Esophagus mucosa (tissue), 1 donor: Measurements from ENCODE around the gene SAFB. TPM values are rescaled to one million over a fixed set of nuclear protein-coding genes. Genes with fewer than 3 reads are reported as not detected.
A peak's percentile ranks its signal among the peaks of the same experiment; 100 is the strongest.
"Not testable (repeated sequence)": the region's sequence is repeated elsewhere in the genome, so short reads cannot be mapped to it uniquely, and the experiment has no call there.

Experiments used
- ATAC-seq: fragments of 200-7000 bp; cut with Tn5 transposase; one replicate; pipeline ENCODE4 v1.9.1; 2020
- total RNA-seq: library from RNA; stranded (reverse); gene quantifications from one replicate; pipeline ENCODE4 v1.2.4, GENCODE V29; 2023
- donor health status: DM: yes; HTN: yes; CAD: no.

The SAFB gene
- total RNA-seq, 1 donor from 2014 or later: 35.5 TPM

DNA sequence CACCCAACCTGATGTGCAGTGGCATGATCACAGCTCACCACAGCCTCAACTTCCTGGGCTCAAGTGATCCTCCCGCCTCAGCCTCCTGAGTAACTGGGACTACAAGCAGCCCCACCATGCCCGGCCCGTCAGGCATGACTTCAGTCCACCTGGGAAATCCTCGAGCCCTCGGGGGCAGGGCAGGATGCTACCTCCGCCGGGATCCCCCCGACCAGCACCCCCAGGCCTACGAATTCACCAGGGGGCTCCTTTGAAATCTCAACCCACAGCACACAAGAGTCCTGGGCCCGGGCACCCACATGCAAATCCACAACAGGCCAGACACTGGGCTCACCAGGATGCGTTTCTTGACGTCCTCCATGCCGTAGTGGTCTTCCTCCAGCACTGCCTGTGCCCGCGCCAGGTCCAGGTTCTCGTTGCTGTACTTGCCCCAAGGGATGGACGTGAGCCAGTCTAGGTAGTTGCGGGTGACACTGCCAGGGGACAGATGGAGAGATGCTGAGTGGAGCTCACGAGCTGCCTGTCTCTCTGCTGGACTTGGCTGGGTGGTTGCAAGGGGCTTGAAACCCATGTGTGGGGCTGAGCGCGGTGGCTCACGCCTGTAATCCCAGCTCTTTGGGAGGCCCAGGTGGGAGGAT, 77.7 kb downstream of the SAFB start:
- no peak for ATAC-seq

- not testable (repeated sequence) for ATAC-seq
Observed at GRCh38 chr19:5702053-5702410, 79.1 kb downstream of the SAFB start.

DNA sequence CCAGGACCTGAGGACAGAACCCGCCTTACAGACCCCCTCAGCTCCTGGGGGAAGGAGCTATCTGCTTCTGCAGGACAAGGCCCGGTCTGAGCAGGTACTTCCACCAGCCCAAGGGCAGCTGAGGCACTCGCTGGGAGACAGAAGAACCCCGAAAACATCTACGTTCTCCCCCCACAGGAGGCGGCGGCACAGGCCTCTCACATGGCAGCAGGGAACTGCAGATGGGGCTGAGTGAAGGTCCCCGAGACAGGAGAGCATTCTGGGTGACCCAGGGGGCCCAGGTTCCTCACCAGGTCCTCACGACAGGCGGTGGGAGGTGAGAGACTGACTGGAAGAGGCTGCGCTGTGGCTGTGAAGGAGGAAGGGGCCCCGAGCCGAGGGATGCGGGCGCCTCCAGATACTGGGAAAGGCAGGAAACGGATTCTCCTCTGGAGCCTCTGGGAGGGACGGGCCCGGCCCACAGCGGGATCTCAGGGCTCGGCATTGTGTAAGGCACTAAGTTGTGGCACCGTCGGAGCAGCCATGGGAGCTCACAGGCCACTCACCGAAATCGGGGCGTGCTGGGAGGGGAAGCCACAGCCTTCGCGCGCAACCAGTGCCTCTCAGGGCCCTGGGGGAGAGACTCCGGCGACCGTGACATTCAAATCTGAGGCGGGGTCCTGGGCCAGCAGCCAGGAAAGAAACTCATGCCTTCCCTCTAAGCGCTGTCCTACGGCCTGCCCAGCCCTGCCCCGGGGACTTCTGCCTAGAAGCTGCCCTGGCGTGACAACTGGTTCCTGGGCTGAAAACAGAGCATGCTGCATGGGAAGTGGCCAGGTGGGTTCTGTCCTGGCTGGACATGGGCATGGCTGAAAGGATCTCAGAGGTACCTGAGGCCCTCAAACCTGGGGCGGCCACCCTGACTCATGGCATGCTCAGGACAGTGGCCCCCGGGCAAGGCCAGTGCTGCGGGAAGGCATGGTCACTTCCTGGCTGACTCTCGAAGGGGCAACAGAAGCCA, 81.2 kb downstream of the SAFB start:
- peak; percentile 5 for ATAC-seq

DNA sequence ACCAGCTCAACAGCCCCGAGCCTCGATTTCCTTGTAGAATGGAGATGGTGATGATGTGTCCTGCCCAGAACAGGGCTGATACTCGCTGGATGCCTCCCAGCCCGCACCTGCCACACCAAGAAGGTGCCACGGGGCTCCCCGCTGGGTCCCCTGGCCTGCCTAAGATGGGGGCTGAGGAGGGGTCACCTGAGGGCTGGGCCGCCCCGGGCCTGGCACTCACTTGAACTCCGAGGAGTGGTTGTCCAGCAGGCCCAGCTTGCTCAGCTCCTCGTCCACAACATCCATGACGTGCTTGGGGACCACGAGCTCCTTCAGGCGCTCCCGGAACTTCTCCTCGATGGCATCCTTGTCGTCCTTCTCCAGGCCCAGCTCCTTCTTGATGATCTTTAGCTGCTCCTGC, 82.7 kb downstream of the SAFB start:
- ATAC-seq: no peak

DNA sequence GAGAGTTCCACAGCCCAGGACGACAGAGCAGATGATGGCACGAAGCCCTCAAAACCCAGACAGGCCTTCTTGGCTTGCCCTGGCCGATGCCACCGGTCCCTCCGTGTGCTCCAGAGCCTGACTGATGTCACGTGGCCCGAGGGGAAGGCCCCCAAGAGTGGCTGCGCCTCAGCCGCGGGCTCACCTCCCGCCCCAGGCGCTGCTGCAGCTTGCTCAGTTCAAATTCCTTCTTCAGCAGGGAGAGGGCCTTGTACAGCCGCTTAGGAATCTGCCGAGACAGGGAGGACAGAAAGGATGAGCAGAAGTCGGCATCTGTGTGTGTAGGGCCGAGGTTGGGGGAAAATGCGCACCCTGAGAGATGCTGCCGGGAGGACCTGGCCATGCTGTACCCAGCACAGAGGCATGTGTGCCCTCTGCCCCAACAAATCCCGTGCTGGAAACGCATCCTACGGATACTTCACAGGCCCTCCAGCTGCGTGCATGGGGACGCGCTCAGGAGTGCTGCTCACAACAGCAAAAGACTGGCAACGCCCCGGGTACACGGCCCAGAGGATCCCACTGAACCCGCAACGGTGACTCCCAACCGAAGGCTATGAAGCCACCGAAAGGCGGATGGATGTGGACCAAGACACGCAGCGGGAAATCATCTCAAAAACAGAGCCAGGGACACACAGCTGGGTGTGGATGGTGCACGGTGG, 84.1 kb downstream of the SAFB start:
- ATAC-seq: no peak

DNA sequence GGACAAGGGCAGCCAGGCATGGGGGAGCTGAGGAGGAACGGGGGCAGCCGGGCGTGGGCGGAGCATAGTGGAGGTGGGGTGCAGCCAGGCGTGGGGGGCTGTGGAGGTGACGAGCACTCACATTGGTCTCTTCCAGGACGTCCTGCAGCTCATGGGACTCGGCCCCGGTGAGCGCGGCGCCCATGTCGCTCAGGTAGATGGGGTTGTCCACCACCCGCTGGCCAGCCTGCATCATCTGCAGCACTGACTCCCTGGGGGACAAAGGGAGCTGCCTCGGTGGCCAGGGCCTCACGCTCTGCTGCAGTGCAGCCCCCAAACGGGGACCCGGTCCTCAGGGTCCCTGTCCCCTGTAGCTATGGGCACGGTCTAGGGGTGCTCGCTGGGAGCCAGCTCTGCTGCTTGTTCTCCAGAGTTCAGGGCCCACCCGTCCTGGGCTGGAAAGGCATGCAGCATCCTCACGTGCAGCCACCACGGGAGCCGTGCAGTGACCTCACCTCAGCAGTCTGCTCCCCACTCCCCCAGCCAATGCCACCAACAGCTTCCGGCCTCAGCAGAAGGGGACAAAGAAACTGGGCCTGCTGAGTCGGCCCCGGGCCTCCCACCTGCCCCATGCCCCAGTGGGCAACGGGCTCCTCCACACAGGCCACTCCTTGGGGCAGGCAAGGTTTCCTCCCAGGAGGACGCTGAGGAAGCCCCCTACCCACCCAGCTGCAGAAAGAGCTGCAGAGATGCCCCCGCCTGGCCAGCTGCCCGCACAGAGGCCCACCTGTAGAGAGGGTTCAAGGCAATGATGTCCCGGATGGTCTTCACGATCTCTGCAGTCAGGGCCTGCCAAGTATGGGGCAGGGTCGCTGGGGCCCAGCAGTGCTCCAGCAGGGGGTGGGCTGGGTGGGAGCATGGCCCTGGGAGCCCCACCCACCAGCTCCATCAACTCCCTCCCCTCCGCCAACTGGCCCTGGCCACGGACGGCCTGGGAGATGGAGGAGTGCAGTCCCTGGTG, 85.0 kb downstream of the SAFB start:
- peak; percentile 4 for ATAC-seq

- no peak for ATAC-seq
Observed at GRCh38 chr19:5711025-5711424, 88.1 kb downstream of the SAFB start.

- no peak for ATAC-seq
Observed at GRCh38 chr19:5711713-5712161, 88.9 kb downstream of the SAFB start.

GRCh38 chr19:5713228-5713627, 90.3 kb downstream of the SAFB start:
- no peak for ATAC-seq

DNA sequence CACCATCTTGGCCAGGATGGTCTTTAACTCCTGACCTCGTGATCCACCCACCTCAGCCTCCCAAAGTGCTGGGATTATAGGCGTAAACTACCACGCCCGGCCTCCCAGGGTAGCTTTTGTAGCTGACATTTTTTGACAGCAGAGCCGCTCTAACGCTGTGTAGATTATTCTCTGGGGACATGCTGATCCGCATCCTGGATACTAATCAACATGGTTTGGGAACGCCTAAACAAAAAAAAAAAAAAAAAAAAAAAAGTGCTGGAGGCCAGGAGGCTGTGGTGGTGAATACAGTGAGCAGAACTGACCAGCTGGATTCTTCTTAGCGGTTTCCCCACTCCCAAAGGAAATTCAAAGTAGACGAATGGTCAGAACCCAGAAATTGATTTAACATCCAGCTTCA, 91.9 kb downstream of the SAFB start:
- ATAC-seq: no peak

DNA sequence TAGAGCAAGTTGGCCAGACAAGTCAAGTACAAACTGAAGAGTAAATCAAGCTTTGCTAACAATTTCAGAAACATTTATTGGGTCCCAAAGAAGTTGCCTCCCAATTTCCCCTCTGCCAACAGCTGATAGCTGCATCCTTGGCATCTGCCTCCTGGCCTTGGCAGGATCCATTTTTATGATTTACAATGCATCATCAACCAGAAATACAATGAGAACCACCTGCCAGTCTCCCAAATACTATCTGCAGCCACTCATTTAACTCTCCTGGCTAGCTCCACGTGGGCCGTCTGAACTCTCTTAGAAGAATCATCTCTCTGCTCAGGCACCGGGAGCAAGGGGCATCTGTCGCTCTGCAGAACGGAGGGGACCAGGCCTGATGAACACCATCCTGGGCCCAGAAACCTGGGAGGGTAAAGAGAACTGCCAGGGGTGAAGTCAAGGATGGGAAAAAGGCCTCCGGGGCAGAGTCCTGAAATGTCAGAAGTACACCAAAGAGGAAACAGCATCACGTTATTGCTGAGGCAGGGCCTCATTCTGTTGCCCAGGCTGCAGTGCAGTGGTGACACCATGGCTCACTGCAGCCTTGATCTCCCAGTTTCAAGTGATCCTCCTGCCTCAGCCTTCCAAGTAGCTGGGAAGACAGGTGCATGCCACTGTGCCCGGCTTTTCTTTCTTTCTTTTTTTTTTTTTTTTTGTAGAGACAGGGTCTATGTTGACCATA, 94.5 kb downstream of the SAFB start:
- no peak for ATAC-seq

Other genes starting within 250 kb of the SAFB start
- gene ZNRF4, start 167.7 kb upstream of the SAFB start, total RNA-seq: not detected
- gene TINCR, start 55.1 kb upstream of the SAFB start, total RNA-seq: 29.7 TPM
- gene SAFB2, start 307 bp upstream of the SAFB start, total RNA-seq: 30.0 TPM
- 59.1 TPM for gene MICOS13, start 57.4 kb downstream of the SAFB start, total RNA-seq
- gene HSD11B1L, start 57.9 kb downstream of the SAFB start, total RNA-seq: 1.1 TPM
- 1,080 TPM for gene RPL36, start 67.2 kb downstream of the SAFB start, total RNA-seq
- 47.1 TPM for gene LONP1, start 97.1 kb downstream of the SAFB start, total RNA-seq
- not detected for gene CATSPERD, start 97.6 kb downstream of the SAFB start, total RNA-seq
- 1.8 TPM for gene PRR22, start 161.7 kb downstream of the SAFB start, total RNA-seq
- gene DUS3L, start 168.1 kb downstream of the SAFB start, total RNA-seq: 24.2 TPM
- 2.7 TPM for gene NRTN, start 182.0 kb downstream of the SAFB start, total RNA-seq
- 56.9 TPM for gene FUT6, start 216.6 kb downstream of the SAFB start, total RNA-seq
- 104 TPM for gene FUT3, start 228.4 kb downstream of the SAFB start, total RNA-seq
- not detected for gene FUT5, start 247.5 kb downstream of the SAFB start, total RNA-seq